ENCODE data around the gene CCDC110.

Gene CCDC110

GRCh38 chr4:185425647-185426352 is 45.7 kb downstream of the CCDC110 start, which contains the start of gene UFSP2:
Gene UFSP2, minus strand, starts transcription at chr4:185425964. Its CDS starts 96 bp downstream, at chr4:185425868.
- WGBS, 2 experiments, result 0% methylated on average over 66 of the region's 66 CpGs
- H3K36me3 ChIP-seq (ENCODE audit: control insufficient read depth, insufficient read depth, low read length), result peaks cover 6% of the 10 kb centered on the region
- peak within 1 kb of the TSS; percentile 100 for H3K27ac ChIP-seq (ENCODE audit: insufficient read depth, low read depth, low read length, poor library complexity, severe bottlenecking)
- H3K4me1 ChIP-seq (ENCODE audit: control insufficient read depth, insufficient read depth, low read length), result no peaks in the 10 kb centered on the region
- no peaks in the 10 kb centered on the region for H3K9me3 ChIP-seq (ENCODE audit: control insufficient read depth, low read length)
- peak within 1 kb of the TSS; percentile 94 for H3K4me3 ChIP-seq (ENCODE audit: insufficient read depth, low read depth, low read length)
- no peaks in the 10 kb centered on the region for H3K27me3 ChIP-seq (ENCODE audit: control insufficient read depth, insufficient read depth, low read length, poor library complexity, severe bottlenecking)

GRCh38 chr4:185424905-185425646 is 46.5 kb downstream of the CCDC110 start:
- Histone ChIP-seq H3K27me3 (ENCODE audit: control insufficient read depth, insufficient read depth, low read length, poor library complexity, severe bottlenecking) (no peaks in the 10 kb centered on the region), H3K36me3 (ENCODE audit: control insufficient read depth, insufficient read depth, low read length) (peaks cover 6% of the 10 kb centered on the region), H3K9me3 (ENCODE audit: control insufficient read depth, low read length) (no peaks in the 10 kb centered on the region), H3K27ac (ENCODE audit: insufficient read depth, low read depth, low read length, poor library complexity, severe bottlenecking) (peak overlapping the region; percentile 100), H3K4me3 (ENCODE audit: insufficient read depth, low read depth, low read length) (peak overlapping the region; percentile 94), H3K4me1 (ENCODE audit: control insufficient read depth, insufficient read depth, low read length) (no peaks in the 10 kb centered on the region)
- 25 to 27% methylated on average over 13 of the region's 13 CpGs for WGBS, 2 experiments

GRCh38 chr4:185421366-185422124 is 50.0 kb downstream of the CCDC110 start:
- Histone ChIP-seq H3K36me3 (ENCODE audit: control insufficient read depth, insufficient read depth, low read length) (peaks cover 6% of the 10 kb centered on the region), H3K27ac (ENCODE audit: insufficient read depth, low read depth, low read length, poor library complexity, severe bottlenecking) (no peak overlapping the region), H3K27me3 (ENCODE audit: control insufficient read depth, insufficient read depth, low read length, poor library complexity, severe bottlenecking) (no peaks in the 10 kb centered on the region), H3K9me3 (ENCODE audit: control insufficient read depth, low read length) (no peaks in the 10 kb centered on the region), H3K4me1 (ENCODE audit: control insufficient read depth, insufficient read depth, low read length) (no peaks in the 10 kb centered on the region), H3K4me3 (ENCODE audit: insufficient read depth, low read depth, low read length) (no peak overlapping the region)
- 100% methylated on average over 2 of the region's 2 CpGs for WGBS, 2 experiments

GRCh38 chr4:185416955-185417354 is 54.6 kb downstream of the CCDC110 start:
- Histone ChIP-seq H3K27me3 (ENCODE audit: control insufficient read depth, insufficient read depth, low read length, poor library complexity, severe bottlenecking) (no peaks in the 10 kb centered on the region), H3K36me3 (ENCODE audit: control insufficient read depth, insufficient read depth, low read length) (peaks cover 10% of the 10 kb centered on the region), H3K9me3 (ENCODE audit: control insufficient read depth, low read length) (no peaks in the 10 kb centered on the region), H3K4me1 (ENCODE audit: control insufficient read depth, insufficient read depth, low read length) (no peaks in the 10 kb centered on the region), H3K27ac (ENCODE audit: insufficient read depth, low read depth, low read length, poor library complexity, severe bottlenecking) (no peak overlapping the region), H3K4me3 (ENCODE audit: insufficient read depth, low read depth, low read length) (no peak overlapping the region)

GRCh38 chr4:185412412-185412811 is 59.1 kb downstream of the CCDC110 start:
- H3K36me3 ChIP-seq (ENCODE audit: control insufficient read depth, insufficient read depth, low read length), result peaks cover 4% of the 10 kb centered on the region

GRCh38 chr4:185411849-185412248 is 59.7 kb downstream of the CCDC110 start:
- H3K36me3 ChIP-seq (ENCODE audit: control insufficient read depth, insufficient read depth, low read length), result peaks cover 4% of the 10 kb centered on the region
- WGBS, 2 experiments, result 98 to 100% methylated on average over 3 to 4 of the region's 5 CpGs

More at GRCh38 chr4:185412412-185412811, 59.1 kb downstream of the CCDC110 start:
- H3K27ac ChIP-seq (ENCODE audit: insufficient read depth, low read depth, low read length, poor library complexity, severe bottlenecking), result no peak overlapping the region
- H3K4me1 ChIP-seq (ENCODE audit: control insufficient read depth, insufficient read depth, low read length), result no peaks in the 10 kb centered on the region
- no peak overlapping the region for H3K4me3 ChIP-seq (ENCODE audit: insufficient read depth, low read depth, low read length)
- H3K9me3 ChIP-seq (ENCODE audit: control insufficient read depth, low read length), result no peaks in the 10 kb centered on the region
- 95 to 96% methylated on average over 5 of the region's 5 CpGs for WGBS, 2 experiments
- H3K27me3 ChIP-seq (ENCODE audit: control insufficient read depth, insufficient read depth, low read length, poor library complexity, severe bottlenecking), result no peaks in the 10 kb centered on the region

GRCh38 chr4:185408432-185408831 is 63.1 kb downstream of the CCDC110 start:
- Histone ChIP-seq H3K9me3 (ENCODE audit: control insufficient read depth, low read length) (no peaks in the 10 kb centered on the region), H3K27ac (ENCODE audit: insufficient read depth, low read depth, low read length, poor library complexity, severe bottlenecking) (no peak overlapping the region), H3K27me3 (ENCODE audit: control insufficient read depth, insufficient read depth, low read length, poor library complexity, severe bottlenecking) (no peaks in the 10 kb centered on the region), H3K36me3 (ENCODE audit: control insufficient read depth, insufficient read depth, low read length) (peaks cover 4% of the 10 kb centered on the region), H3K4me3 (ENCODE audit: insufficient read depth, low read depth, low read length) (no peak overlapping the region), H3K4me1 (ENCODE audit: control insufficient read depth, insufficient read depth, low read length) (no peaks in the 10 kb centered on the region)
- WGBS, 2 experiments, result 94 to 98% methylated on average over 1 of the region's 2 CpGs

More at GRCh38 chr4:185411849-185412248, 59.7 kb downstream of the CCDC110 start:
- Histone ChIP-seq H3K27ac (ENCODE audit: insufficient read depth, low read depth, low read length, poor library complexity, severe bottlenecking) (no peak overlapping the region), H3K9me3 (ENCODE audit: control insufficient read depth, low read length) (no peaks in the 10 kb centered on the region), H3K27me3 (ENCODE audit: control insufficient read depth, insufficient read depth, low read length, poor library complexity, severe bottlenecking) (no peaks in the 10 kb centered on the region), H3K4me3 (ENCODE audit: insufficient read depth, low read depth, low read length) (no peak overlapping the region), H3K4me1 (ENCODE audit: control insufficient read depth, insufficient read depth, low read length) (no peaks in the 10 kb centered on the region)

- H3K27me3 ChIP-seq (ENCODE audit: control insufficient read depth, insufficient read depth, low read length, poor library complexity, severe bottlenecking), result no peaks in the 10 kb centered on the region
- H3K4me1 ChIP-seq (ENCODE audit: control insufficient read depth, insufficient read depth, low read length), result no peaks in the 10 kb centered on the region
- peaks cover 11% of the 10 kb centered on the region for H3K36me3 ChIP-seq (ENCODE audit: control insufficient read depth, insufficient read depth, low read length)
- 92 to 97% methylated on average over 4 to 6 of the region's 6 CpGs for WGBS, 2 experiments
- no peak overlapping the region for H3K27ac ChIP-seq (ENCODE audit: insufficient read depth, low read depth, low read length, poor library complexity, severe bottlenecking)
- no peaks in the 10 kb centered on the region for H3K9me3 ChIP-seq (ENCODE audit: control insufficient read depth, low read length)
- no peak overlapping the region for H3K4me3 ChIP-seq (ENCODE audit: insufficient read depth, low read depth, low read length)
Measured at GRCh38 chr4:185405296-185405999, 66.1 kb downstream of the CCDC110 start.

GRCh38 chr4:185404031-185404430 is 67.5 kb downstream of the CCDC110 start:
- Histone ChIP-seq H3K27ac (ENCODE audit: insufficient read depth, low read depth, low read length, poor library complexity, severe bottlenecking) (no peak overlapping the region), H3K4me3 (ENCODE audit: insufficient read depth, low read depth, low read length) (no peak overlapping the region), H3K36me3 (ENCODE audit: control insufficient read depth, insufficient read depth, low read length) (peaks cover 19% of the 10 kb centered on the region), H3K9me3 (ENCODE audit: control insufficient read depth, low read length) (no peaks in the 10 kb centered on the region), H3K4me1 (ENCODE audit: control insufficient read depth, insufficient read depth, low read length) (no peaks in the 10 kb centered on the region), H3K27me3 (ENCODE audit: control insufficient read depth, insufficient read depth, low read length, poor library complexity, severe bottlenecking) (no peaks in the 10 kb centered on the region)
- WGBS, 2 experiments, result 92 to 97% methylated on average over 4 of the region's 4 CpGs

Measured in ectodermal cell (in vitro differentiated cells).